Testis (tissue), 3 donors: ENCODE measurements around the gene AJM1. TPM values are rescaled to one million over a fixed set of nuclear protein-coding genes. Genes with fewer than 3 reads are reported as not detected.
"Not testable (repeated sequence)": the region's sequence is repeated elsewhere in the genome, so short reads cannot be mapped to it uniquely, and the experiment has no call there.

Experiments
- DNase-seq: peaks from one replicate; pipeline ENCODE4 v3.0.0-alpha.2; 2019
- H3K27ac ChIP-seq, 2 donors: fragments of 200-600 bp; sonication (generic); one replicate each; pipeline ENCODE4 v1.5.1; 2019
- H3K27me3 ChIP-seq: fragments of 200-600 bp; sonication (generic); one replicate; pipeline ENCODE4 v1.5.1; 2019
- H3K36me3 ChIP-seq: fragments of 200-600 bp; sonication (generic); one replicate; pipeline ENCODE4 v1.5.1; 2017; ENCODE audit warnings: low read depth; ENCODE audit errors: missing control alignments
- H3K4me1 ChIP-seq: fragments of 200-600 bp; sonication (generic); one replicate; pipeline ENCODE4 v1.5.1; 2019
- H3K4me3 ChIP-seq, 2 donors: fragments of 200-600 bp; sonication (generic); one replicate each; pipeline ENCODE4 v1.5.1; 2017 to 2019
- H3K9me3 ChIP-seq: fragments of 200-600 bp; sonication (generic); one replicate; pipeline ENCODE4 v1.5.1; 2017
- POLR2A ChIP-seq: fragments of 450-650 bp; IDR thresholded peaks from one replicate; pipeline ENCODE4 v1.6.1; 2017; ENCODE audit warnings: antibody characterized with exemption, mild to moderate bottlenecking, moderate library complexity
- WGBS, 2 donors: methylation state at CpG; one replicate each; pipeline ENCODE4 v1.1.5; 2018; 5-methylcytosine and 5-hydroxymethylcytosine counted together
- intact Hi-C: fragments of 100-400 bp; cut with DNase I; formaldehyde crosslinking; loops from one replicate; pipeline ENCODE4 v1.15.1; 2023; ENCODE audit warnings: low total_unique reads
- polyA plus RNA-seq: library from polyadenylated mRNA; stranded (reverse); fragments of 350-450 nt; fragmentation: Illumina TruSeq; extraction: RNeasy Lipid Tissue Mini Kit (QIAGEN cat#74804); gene quantifications from one replicate; pipeline ENCODE4 v1.2.3, GENCODE V29; 2014; ENCODE audit warnings: low read depth, low replicate concordance; ENCODE audit not compliant: insufficient read depth
- total RNA-seq, 2 donors: library from RNA; depleted of rRNA; stranded (reverse); fragments of >200 nt; gene quantifications; one replicate each; pipeline ENCODE4 v1.2.3, GENCODE V29; 2016
- TF ChIP-seq, protein P1 (sequence below), 3 experiments: fragments of 450-650 bp in 2 of 3; fragments of 200-600 bp in 1 of 3; sonication (generic) in 1 of 3; IDR thresholded peaks; one replicate each; pipeline ENCODE4 v1.5.1; 2016 to 2019; ENCODE audit warnings: antibody characterized with exemption in 3 of 3, mild to moderate bottlenecking in 2 of 3, moderate library complexity in 1 of 3

AJM1 gene
- total and polyA plus RNA-seq, 3 donors from 2014 or later: 4.0 to 24.6 (median 13.1) TPM

DNA sequence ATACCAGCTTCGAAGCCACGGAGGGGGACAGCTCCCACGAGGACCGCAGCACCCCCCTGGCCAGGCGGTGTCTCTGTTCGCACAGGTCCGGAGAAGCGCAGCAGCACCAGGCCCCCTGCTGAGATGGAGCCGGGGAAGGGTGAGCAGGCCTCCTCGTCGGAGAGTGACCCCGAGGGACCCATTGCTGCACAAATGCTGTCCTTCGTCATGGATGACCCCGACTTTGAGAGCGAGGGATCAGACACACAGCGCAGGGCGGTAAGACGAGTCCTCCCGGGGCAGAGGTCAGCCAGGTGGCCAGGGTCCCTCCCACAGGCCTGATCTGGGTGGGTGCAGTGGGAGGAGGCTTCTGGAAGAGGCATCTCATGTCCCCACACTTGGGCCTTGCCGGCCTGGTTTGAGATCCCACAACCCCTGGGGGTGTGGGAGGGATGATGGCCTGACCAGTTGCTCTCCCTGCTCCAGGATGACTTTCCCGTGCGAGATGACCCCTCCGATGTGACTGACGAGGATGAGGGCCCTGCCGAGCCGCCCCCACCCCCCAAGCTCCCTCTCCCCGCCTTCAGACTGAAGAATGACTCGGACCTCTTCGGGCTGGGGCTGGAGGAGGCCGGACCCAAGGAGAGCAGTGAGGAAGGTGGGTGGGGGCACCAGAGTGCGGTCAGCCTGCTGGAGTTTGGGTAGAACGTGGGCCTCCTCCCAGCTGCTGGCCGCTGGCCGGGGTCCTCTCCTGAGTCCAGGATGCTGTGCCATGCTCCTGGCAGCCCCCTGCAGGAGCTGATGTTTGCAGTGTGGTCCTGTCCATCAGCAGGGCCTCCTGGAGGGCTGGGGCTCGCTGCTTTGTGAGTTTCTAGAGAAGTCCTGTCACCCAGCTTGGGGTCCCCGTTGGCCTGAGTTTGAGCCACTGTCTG is 2.8 kb upstream of the AJM1 start:
- 87 to 89% methylated on average over 22 to 35 of the region's 36 CpGs for WGBS, 2 donors
- TF ChIP-seq, protein P1, sequence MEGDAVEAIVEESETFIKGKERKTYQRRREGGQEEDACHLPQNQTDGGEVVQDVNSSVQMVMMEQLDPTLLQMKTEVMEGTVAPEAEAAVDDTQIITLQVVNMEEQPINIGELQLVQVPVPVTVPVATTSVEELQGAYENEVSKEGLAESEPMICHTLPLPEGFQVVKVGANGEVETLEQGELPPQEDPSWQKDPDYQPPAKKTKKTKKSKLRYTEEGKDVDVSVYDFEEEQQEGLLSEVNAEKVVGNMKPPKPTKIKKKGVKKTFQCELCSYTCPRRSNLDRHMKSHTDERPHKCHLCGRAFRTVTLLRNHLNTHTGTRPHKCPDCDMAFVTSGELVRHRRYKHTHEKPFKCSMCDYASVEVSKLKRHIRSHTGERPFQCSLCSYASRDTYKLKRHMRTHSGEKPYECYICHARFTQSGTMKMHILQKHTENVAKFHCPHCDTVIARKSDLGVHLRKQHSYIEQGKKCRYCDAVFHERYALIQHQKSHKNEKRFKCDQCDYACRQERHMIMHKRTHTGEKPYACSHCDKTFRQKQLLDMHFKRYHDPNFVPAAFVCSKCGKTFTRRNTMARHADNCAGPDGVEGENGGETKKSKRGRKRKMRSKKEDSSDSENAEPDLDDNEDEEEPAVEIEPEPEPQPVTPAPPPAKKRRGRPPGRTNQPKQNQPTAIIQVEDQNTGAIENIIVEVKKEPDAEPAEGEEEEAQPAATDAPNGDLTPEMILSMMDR (IDR thresholded peaks at IDR 0.05): no peak
- TF ChIP-seq POLR2A: no peak
- Histone ChIP-seq H3K4me3 (no peak overlapping the region), H3K9me3 (no peaks in the 10 kb centered on the region), H3K27me3 (no peaks in the 10 kb centered on the region), H3K36me3 (no peaks in the 10 kb centered on the region), H3K4me1 (peaks cover 34% of the 10 kb centered on the region), H3K27ac (peak overlapping the region in 1 of 2 donors; percentile 36)
- intact Hi-C loops: loop anchor here (10.0 kb wide), 1 partner anchor 195 kb away; the partner anchor contains the start of gene FUT7
- DNase-seq: no peak

DNA sequence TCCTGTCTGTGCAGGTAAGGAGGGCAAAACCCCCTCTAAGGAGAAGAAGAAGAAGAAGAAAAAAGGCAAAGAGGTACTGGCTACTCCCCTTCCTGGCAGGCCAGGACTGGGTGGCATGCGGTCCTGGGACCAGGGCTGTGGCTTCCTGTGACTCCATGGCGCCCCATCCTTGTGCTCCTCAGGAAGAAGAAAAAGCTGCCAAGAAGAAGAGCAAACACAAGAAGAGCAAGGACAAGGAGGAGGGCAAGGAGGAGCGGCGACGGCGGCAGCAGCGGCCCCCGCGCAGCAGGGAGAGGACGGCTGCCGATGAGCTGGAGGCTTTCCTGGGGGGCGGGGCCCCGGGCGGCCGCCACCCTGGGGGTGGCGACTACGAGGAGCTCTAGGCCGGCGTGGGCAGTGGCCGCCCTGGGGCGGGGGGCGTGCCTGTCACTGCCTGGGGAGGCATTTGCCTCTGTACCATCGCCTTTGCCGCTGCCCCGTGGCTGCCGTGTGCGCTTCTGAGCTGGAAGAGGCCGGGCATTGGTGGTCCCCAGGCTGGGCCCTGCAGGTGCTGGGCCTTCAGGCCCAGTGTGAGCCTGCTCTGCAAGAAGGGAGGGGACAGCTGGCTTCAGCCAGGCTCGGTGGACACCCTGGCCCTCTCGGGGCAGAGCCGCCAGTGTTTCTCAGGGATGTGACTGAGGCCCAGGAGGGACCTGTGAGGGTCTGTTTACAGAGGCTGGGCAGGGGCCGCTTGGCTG is 2.0 kb upstream of the AJM1 start:
- WGBS, 2 donors: 68 to 73% methylated on average over 22 to 24 of the region's 32 CpGs
- intact Hi-C loops: no loop called here
- peak overlapping the region in 1 of 2 donors; percentile 36 for H3K27ac ChIP-seq
- peaks cover 34% of the 10 kb centered on the region for H3K4me1 ChIP-seq
- no peaks in the 10 kb centered on the region for H3K9me3 ChIP-seq
- peak; percentile 67 for DNase-seq
- no peaks in the 10 kb centered on the region for H3K27me3 ChIP-seq
- H3K4me3 ChIP-seq: no peak overlapping the region
- no peak for TF ChIP-seq POLR2A
- TF ChIP-seq, protein P1 (IDR thresholded peaks at IDR 0.05): no peak
- H3K36me3 ChIP-seq: no peaks in the 10 kb centered on the region

DNA sequence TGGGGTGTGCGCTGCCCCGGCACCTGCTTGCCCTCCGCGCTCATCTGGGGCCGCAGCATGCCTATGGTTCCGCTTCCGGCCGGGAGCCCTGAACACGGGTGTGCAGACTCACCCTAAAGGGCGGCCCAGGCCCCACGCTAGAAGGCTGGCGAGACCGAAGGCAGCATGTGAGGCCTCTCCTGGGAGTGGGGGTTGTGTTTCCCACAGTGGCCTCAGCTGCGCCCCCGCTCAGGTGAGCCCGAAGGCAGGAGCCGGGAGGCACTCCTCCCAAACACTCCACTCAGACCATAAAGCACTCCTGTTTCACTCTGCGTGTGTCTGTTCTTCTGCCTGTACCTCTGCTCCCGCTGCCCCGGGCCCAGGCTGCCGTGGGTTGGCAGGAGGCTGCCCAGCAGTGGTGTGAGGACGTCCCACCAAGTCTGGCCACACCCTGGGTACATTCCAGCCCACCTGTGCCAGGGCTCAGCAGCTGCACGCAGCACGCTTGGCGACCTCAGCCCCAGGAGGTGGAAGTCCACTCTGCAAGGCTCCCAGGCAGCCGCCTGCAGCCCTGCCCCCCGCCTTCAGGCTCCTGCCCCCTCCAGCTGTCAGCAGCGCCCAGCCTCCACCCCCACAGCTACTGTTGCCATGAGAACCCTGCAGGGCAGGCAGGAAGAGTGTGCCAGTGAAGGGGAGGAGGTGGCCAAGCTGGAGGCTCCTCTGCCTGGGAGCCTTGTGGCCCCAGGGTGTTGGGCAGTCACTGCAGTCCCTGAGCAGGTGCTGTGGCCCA is 1.2 kb upstream of the AJM1 start:
- H3K36me3 ChIP-seq: no peaks in the 10 kb centered on the region
- no peak overlapping the region for H3K4me3 ChIP-seq
- intact Hi-C loops: no loop called here
- H3K27me3 ChIP-seq: no peaks in the 10 kb centered on the region
- H3K9me3 ChIP-seq: no peaks in the 10 kb centered on the region
- peaks cover 34% of the 10 kb centered on the region for H3K4me1 ChIP-seq
- DNase-seq: peak; percentile 82
- 64% methylated on average over 10 to 27 of the region's 28 CpGs for WGBS, 2 donors
- TF ChIP-seq POLR2A: no peak
- TF ChIP-seq, protein P1 (IDR thresholded peaks at IDR 0.05): no peak
- no peak overlapping the region for H3K27ac ChIP-seq

DNA sequence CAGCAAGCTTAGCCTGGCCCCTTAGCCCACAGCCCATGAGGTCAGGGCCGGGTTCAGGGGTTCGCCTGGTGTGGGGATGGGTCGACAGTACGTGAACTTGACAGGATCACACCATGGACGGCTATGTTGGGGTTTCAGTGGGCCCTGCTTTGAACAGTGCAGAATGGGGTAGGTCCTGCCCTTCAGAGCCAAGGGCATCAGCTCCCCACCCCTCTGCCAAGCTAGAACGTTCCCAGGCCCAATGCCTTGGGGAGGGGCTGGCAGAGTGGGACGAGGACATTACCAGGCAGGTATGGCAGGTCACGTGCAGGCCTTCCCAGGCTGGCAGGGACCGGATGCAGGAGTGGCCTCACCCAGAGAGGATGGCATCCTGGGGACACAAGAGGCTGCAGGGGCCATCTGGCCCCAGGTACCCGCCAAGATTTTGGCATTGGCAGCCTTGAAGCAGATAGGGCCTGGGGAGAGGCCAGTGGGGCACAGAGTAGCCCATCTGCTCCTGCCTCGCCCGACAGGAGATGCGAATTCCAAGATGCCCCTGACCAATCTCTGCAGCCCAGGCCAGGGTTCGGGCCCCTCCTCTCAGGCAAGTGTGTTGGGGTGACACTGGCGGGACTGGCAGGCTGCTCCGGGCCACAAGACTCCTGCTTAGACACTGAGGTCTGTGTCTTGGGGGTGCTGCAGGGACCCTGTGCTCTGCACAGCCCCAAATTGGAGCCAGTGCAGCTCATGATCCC is 465 bp upstream of the AJM1 start:
- peaks cover 34% of the 10 kb centered on the region for H3K4me1 ChIP-seq
- H3K27ac ChIP-seq, DNase-seq, H3K9me3 ChIP-seq, H3K36me3 ChIP-seq, H3K4me3 ChIP-seq, intact Hi-C loops, H3K27me3 ChIP-seq: not testable (repeated sequence)
- WGBS, 2 donors: 59 to 67% methylated on average over 6 to 16 of the region's 16 CpGs

DNA sequence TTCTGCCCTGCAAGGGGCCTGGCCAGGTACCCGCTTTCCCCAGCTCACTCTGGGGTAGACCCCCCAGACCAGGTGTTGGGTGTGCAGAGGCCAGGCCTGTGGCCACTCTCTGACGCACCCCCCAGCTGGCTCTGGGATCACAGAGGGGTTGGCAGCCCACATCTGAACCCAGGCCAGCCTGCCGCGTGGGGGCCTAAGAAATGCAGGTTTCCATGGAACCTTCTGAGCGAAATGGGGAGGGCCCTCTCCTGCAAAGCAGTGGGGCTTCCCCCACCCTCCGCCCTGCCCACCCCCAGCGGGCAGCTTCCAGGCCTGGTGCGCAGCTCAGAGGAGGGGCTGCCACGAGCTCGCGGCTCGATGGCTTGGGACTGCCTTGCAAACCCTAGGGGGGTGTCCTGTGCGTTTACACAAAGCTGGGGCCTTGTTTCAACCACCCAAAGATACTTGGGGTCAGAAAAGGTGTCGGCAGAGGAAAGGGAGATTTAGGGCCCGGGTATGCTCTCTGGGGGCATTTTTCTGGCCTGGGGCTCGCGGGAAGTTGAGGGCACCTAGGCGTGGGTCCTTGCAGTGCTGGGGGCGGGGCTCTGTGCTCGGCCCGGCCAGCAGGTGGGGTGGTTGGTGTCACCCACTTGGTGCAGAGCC is 1.0 kb downstream of the AJM1 start:
- H3K27ac ChIP-seq, DNase-seq, H3K27me3 ChIP-seq, H3K9me3 ChIP-seq, intact Hi-C loops, H3K36me3 ChIP-seq: not testable (repeated sequence)
- Histone ChIP-seq H3K4me3 (peak overlapping the region in 1 of 2 donors; percentile 4), H3K4me1 (peaks cover 36% of the 10 kb centered on the region)
- 17% methylated on average over 21 of the region's 21 CpGs; no CpG with 5 or more reads in 1 of the 2 donors for WGBS, 2 donors
